ENCODE data around the gene CCDC148. TPM values are rescaled to one million over a fixed set of nuclear protein-coding genes. Genes with fewer than 3 reads are reported as not detected.
A peak's percentile ranks its signal among the peaks of the same experiment; 100 is the strongest.
"Not testable (repeated sequence)": the region's sequence is repeated elsewhere in the genome, so short reads cannot be mapped to it uniquely, and the experiment has no call there.

The CCDC148 gene
- total and polyA plus RNA-seq, 2 donors (not counting 1 experiment from before 2014, with no cell fraction given) = not detected

- peak overlapping the region in 1 of 2 donors; percentile 7 for H3K27ac ChIP-seq (ENCODE audit: low read length in 2 of 2)
- H3K4me3 ChIP-seq (ENCODE audit: control extremely low read depth in 1 of 5, extremely low read depth in 1 of 5, insufficient read depth in 1 of 5, low read depth in 2 of 5, low read length in 4 of 5) = peak overlapping the region; percentile 31 to 83 (median 69)
- peaks cover 20% of the 10 kb centered on the region for H3K27me3 Mint-ChIP-seq
- peaks cover 12 to 16% of the 10 kb centered on the region in 2 donors for H3K4me1 ChIP-seq (ENCODE audit: control insufficient read depth in 2 of 2, insufficient read depth in 2 of 2, low read length in 2 of 2)
- H3K9me3 ChIP-seq (ENCODE audit: control extremely low read depth in 1 of 3, control insufficient read depth in 2 of 3, insufficient read depth in 1 of 3, low read length in 2 of 3) = no peaks in the 10 kb centered on the region
- intact Hi-C loops (cut with micrococcal nuclease) = loop anchor here (5.0 to 10.0 kb wide), 4 partner anchors 265 to 1445 kb away; partner anchors contain the start of genes ACVR1, LY75 and WDSUB1
- WGBS (ENCODE audit: insufficient coverage) = under 1% methylated on average over 84 of the region's 84 CpGs
- peak overlapping the region; percentile 90 for H2AFZ ChIP-seq (ENCODE audit: insufficient read depth, low read depth, low read length, poor library complexity, severe bottlenecking)
- peaks cover 0 to 25% (median 9%) of the 10 kb centered on the region in 4 experiments for H3K27me3 ChIP-seq (replicated peaks in 1 of 4; ENCODE audit: control extremely low read depth in 1 of 4, control insufficient read depth in 3 of 4, insufficient read depth in 4 of 4, low read length in 3 of 4)
- H3K4me2 ChIP-seq (replicated peaks; ENCODE audit: low read depth, low read length, poor library complexity, severe bottlenecking) = peak overlapping the region; percentile 93
- POLR2A ChIA-PET = no interaction called here
- H3K36me3 ChIP-seq (replicated peaks in 1 of 2; ENCODE audit: control extremely low read depth in 1 of 2, control insufficient read depth in 1 of 2, extremely low read depth in 1 of 2, insufficient read depth in 2 of 2, low read length in 1 of 2) = no peaks in the 10 kb centered on the region
- H3K9ac ChIP-seq (ENCODE audit: low read length) = peak overlapping the region; percentile 70
- TF ChIP-seq CTCF (IDR thresholded peaks at IDR 0.05) (no peak), EZH2 (IDR thresholded peaks at IDR 0.05; ENCODE audit: borderline replicate concordance, insufficient read depth, low read depth, low read length, poor library complexity, severe bottlenecking) (no peak)
- H3K4me3 Mint-ChIP-seq = peak overlapping the region; percentile 90
- H3K79me2 ChIP-seq (ENCODE audit: control insufficient read depth, insufficient read depth, low read length) = no peaks in the 10 kb centered on the region
- DNase-seq (peak; percentile 68), ATAC-seq (ENCODE audit: low read depth) (peak; percentile 11)
- no peaks in the 10 kb centered on the region for H4K20me1 ChIP-seq (ENCODE audit: control insufficient read depth, insufficient read depth, low read length, poor library complexity, severe bottlenecking)
- peaks cover 17% of the 10 kb centered on the region for H3K4me1 Mint-ChIP-seq
- H3K27ac Mint-ChIP-seq = peak overlapping the region; percentile 69
- CTCF ChIA-PET = interaction anchor here (0.6 to 1.7 kb wide), 2 partner anchors 10 to 277 kb away, joined by 6 read pairs; no protein-coding TSS in a partner anchor
- no peaks in the 10 kb centered on the region for H3K9me3 Mint-ChIP-seq (ENCODE audit: insufficient read depth)
Observed at GRCh38 chr2:158457092-158457825, 706 bp upstream of the CCDC148 start.

- intact Hi-C loops (cut with micrococcal nuclease) = no loop called here
- CTCF ChIA-PET = no interaction called here
- Histone ChIP-seq H3K4me1 (ENCODE audit: control insufficient read depth in 2 of 2, insufficient read depth in 2 of 2, low read length in 2 of 2) (no peaks in the 10 kb centered on the region), H2AFZ (ENCODE audit: insufficient read depth, low read depth, low read length, poor library complexity, severe bottlenecking) (no peak overlapping the region), H3K79me2 (ENCODE audit: control insufficient read depth, insufficient read depth, low read length) (no peaks in the 10 kb centered on the region), H3K9me3 (ENCODE audit: control extremely low read depth in 1 of 3, control insufficient read depth in 2 of 3, insufficient read depth in 1 of 3, low read length in 2 of 3) (peaks cover 0 to 4% (median 0%) of the 10 kb centered on the region in 3 donors), H3K36me3 (replicated peaks in 1 of 2; ENCODE audit: control extremely low read depth in 1 of 2, control insufficient read depth in 1 of 2, extremely low read depth in 1 of 2, insufficient read depth in 2 of 2, low read length in 1 of 2) (no peaks in the 10 kb centered on the region), H3K27ac (ENCODE audit: low read length in 2 of 2) (no peak overlapping the region), H3K4me2 (replicated peaks; ENCODE audit: low read depth, low read length, poor library complexity, severe bottlenecking) (no peak overlapping the region), H3K4me3 (ENCODE audit: control extremely low read depth in 1 of 5, extremely low read depth in 1 of 5, insufficient read depth in 1 of 5, low read depth in 2 of 5, low read length in 4 of 5) (no peak overlapping the region), H4K20me1 (ENCODE audit: control insufficient read depth, insufficient read depth, low read length, poor library complexity, severe bottlenecking) (no peaks in the 10 kb centered on the region), H3K9ac (ENCODE audit: low read length) (no peak overlapping the region), H3K27me3 (replicated peaks in 1 of 4; ENCODE audit: control extremely low read depth in 1 of 4, control insufficient read depth in 3 of 4, insufficient read depth in 4 of 4, low read length in 3 of 4) (no peaks in the 10 kb centered on the region)
- ATAC-seq (ENCODE audit: low read depth) = no peak
- POLR2A ChIA-PET = interaction anchor here (0.6 kb wide), 1 partner anchor 11 kb away, joined by 8 read pairs; no protein-coding TSS in a partner anchor
- TF ChIP-seq EZH2 (IDR thresholded peaks at IDR 0.05; ENCODE audit: borderline replicate concordance, insufficient read depth, low read depth, low read length, poor library complexity, severe bottlenecking) (no peak), CTCF (IDR thresholded peaks at IDR 0.05) (no peak)
- H3K9me3 Mint-ChIP-seq (ENCODE audit: insufficient read depth) = peaks cover 3% of the 10 kb centered on the region
- no peak overlapping the region for H3K27ac Mint-ChIP-seq
- no CpG with 5 or more reads among the region's 1 CpG for WGBS (ENCODE audit: insufficient coverage)
- DNase-seq = no peak
- H3K4me1 Mint-ChIP-seq = no peaks in the 10 kb centered on the region
- H3K27me3 Mint-ChIP-seq = peaks cover 4% of the 10 kb centered on the region
- H3K4me3 Mint-ChIP-seq = no peak overlapping the region
Observed at GRCh38 chr2:158443606-158444005, 12.9 kb downstream of the CCDC148 start.

GRCh38 chr2:158439062-158439461 is 17.5 kb downstream of the CCDC148 start:
- H3K4me1 Mint-ChIP-seq; H3K4me1 ChIP-seq (ENCODE audit: control insufficient read depth in 2 of 2, insufficient read depth in 2 of 2, low read length in 2 of 2); H2AFZ ChIP-seq (ENCODE audit: insufficient read depth, low read depth, low read length, poor library complexity, severe bottlenecking); H3K4me3 ChIP-seq (ENCODE audit: control extremely low read depth in 1 of 5, extremely low read depth in 1 of 5, insufficient read depth in 1 of 5, low read depth in 2 of 5, low read length in 4 of 5); intact Hi-C loops (cut with micrococcal nuclease); DNase-seq; H3K27me3 Mint-ChIP-seq; H3K9me3 ChIP-seq (ENCODE audit: control extremely low read depth in 1 of 3, control insufficient read depth in 2 of 3, insufficient read depth in 1 of 3, low read length in 2 of 3); CTCF ChIA-PET; H3K9me3 Mint-ChIP-seq (ENCODE audit: insufficient read depth); H3K27me3 ChIP-seq (replicated peaks in 1 of 4; ENCODE audit: control extremely low read depth in 1 of 4, control insufficient read depth in 3 of 4, insufficient read depth in 4 of 4, low read length in 3 of 4); H3K27ac Mint-ChIP-seq; H4K20me1 ChIP-seq (ENCODE audit: control insufficient read depth, insufficient read depth, low read length, poor library complexity, severe bottlenecking); H3K4me2 ChIP-seq (replicated peaks; ENCODE audit: low read depth, low read length, poor library complexity, severe bottlenecking); H3K27ac ChIP-seq (ENCODE audit: low read length in 2 of 2); H3K79me2 ChIP-seq (ENCODE audit: control insufficient read depth, insufficient read depth, low read length); POLR2A ChIA-PET; H3K36me3 ChIP-seq (replicated peaks in 1 of 2; ENCODE audit: control extremely low read depth in 1 of 2, control insufficient read depth in 1 of 2, extremely low read depth in 1 of 2, insufficient read depth in 2 of 2, low read length in 1 of 2); H3K4me3 Mint-ChIP-seq; H3K9ac ChIP-seq (ENCODE audit: low read length); ATAC-seq (ENCODE audit: low read depth): not testable (repeated sequence)
- WGBS (ENCODE audit: insufficient coverage) = 100% methylated on average over 2 of the region's 4 CpGs
